HepG2 (cell line): Measurements from ENCODE around the gene RHOT2. TPM values are rescaled to one million over a fixed set of nuclear protein-coding genes. Genes with fewer than 3 reads are reported as not detected.

ENCODE experiments used
- ATF4 ChIP-seq, 2 experiments: fragments of 450-650 bp in 1 of 2; sonication (generic) in 1 of 2; formaldehyde crosslinking; IDR thresholded peaks; 2 replicates each; pipeline versions ENCODE4 v1.5.0 to v1.8.0; 2020 to 2022; ENCODE audit warnings: mild to moderate bottlenecking in 1 of 2, missing genetic modification reagents in 1 of 2
- CEBPB ChIP-seq: IDR thresholded peaks from 2 replicates; pipeline ENCODE4 v1.6.1; 2011; ENCODE audit warnings: low read depth, low read length, improper control_type of control experiment, borderline replicate concordance
- DRAP1 ChIP-seq: IDR thresholded peaks from 2 replicates; pipeline ENCODE4 v1.6.1; 2016; ENCODE audit warnings: missing genetic modification reagents, missing compliant biosample characterization
- FOXC1 ChIP-seq: sonication (generic); formaldehyde crosslinking; IDR thresholded peaks from 2 replicates; pipeline ENCODE4 v1.8.0; 2022; ENCODE audit warnings: mild to moderate bottlenecking, missing genetic modification reagents, borderline replicate concordance
- GTF2F1 ChIP-seq: fragments of 150-350 bp; IDR thresholded peaks from 2 replicates; pipeline ENCODE4 v1.6.1; 2014; ENCODE audit warnings: low read length
- HOXA5 ChIP-seq: sonication (generic); formaldehyde crosslinking; IDR thresholded peaks from 2 replicates; pipeline ENCODE4 v1.4.0; 2020; ENCODE audit warnings: missing genetic modification reagents
- KAT7 ChIP-seq: IDR thresholded peaks from 2 replicates; pipeline ENCODE4 v1.6.1; 2018; ENCODE audit warnings: borderline replicate concordance, missing compliant biosample characterization
- MAFG ChIP-seq: sonication (generic); formaldehyde crosslinking; IDR thresholded peaks from 2 replicates; pipeline ENCODE4 v1.5.1; 2020; ENCODE audit warnings: mild to moderate bottlenecking, missing genetic modification reagents
- MIER3 ChIP-seq: IDR thresholded peaks from 2 replicates; pipeline ENCODE4 v1.6.1; 2016; ENCODE audit warnings: missing compliant biosample characterization, borderline replicate concordance
- NR3C1 ChIP-seq: sonication (generic); formaldehyde crosslinking; IDR thresholded peaks from 2 replicates; pipeline ENCODE4 v1.4.0; 2020; ENCODE audit warnings: missing genetic modification reagents
- ONECUT2 ChIP-seq: sonication (generic); formaldehyde crosslinking; IDR thresholded peaks from 2 replicates; pipeline ENCODE4 v1.4.0; 2020; ENCODE audit warnings: missing genetic modification reagents
- POLR2A ChIP-seq, 2 experiments: IDR thresholded peaks; 2 replicates each; pipeline ENCODE4 v1.6.1; 2011; ENCODE audit warnings: low read depth in 2 of 2, low read length in 2 of 2, mild to moderate bottlenecking in 1 of 2, moderate library complexity in 1 of 2; ENCODE audit not compliant: insufficient read depth in 1 of 2
- SALL1 ChIP-seq: sonication (generic); formaldehyde crosslinking; IDR thresholded peaks from 2 replicates; pipeline ENCODE4 v1.8.0; 2022; ENCODE audit warnings: mild to moderate bottlenecking, missing genetic modification reagents
- SKI ChIP-seq: fragments of 450-650 bp; IDR thresholded peaks from one replicate; pipeline ENCODE4 v1.6.1; 2018; ENCODE audit warnings: mild to moderate bottlenecking; ENCODE audit not compliant: partially characterized antibody
- TMF1 ChIP-seq: sonication (generic); formaldehyde crosslinking; IDR thresholded peaks from 2 replicates; pipeline ENCODE4 v1.8.1; 2022; ENCODE audit warnings: low read depth, missing genetic modification reagents
- U2AF1 ChIP-seq: fragments of 200-400 bp; formaldehyde crosslinking; optimal IDR thresholded peaks from 2 replicates; pipeline ENCODE3; 2017; ENCODE audit warnings: mild to moderate bottlenecking, low read depth, low read length
- ZBTB14 ChIP-seq: sonication (generic); formaldehyde crosslinking; IDR thresholded peaks from 2 replicates; pipeline ENCODE4 v1.4.0; 2020; ENCODE audit warnings: missing genetic modification reagents
- ZFP36 ChIP-seq: fragments of 150-350 bp; IDR thresholded peaks from 2 replicates; pipeline ENCODE4 v1.6.1; 2018; ENCODE audit warnings: borderline replicate concordance, low read length, low read depth; ENCODE audit not compliant: partially characterized antibody
- ZNF121 ChIP-seq: sonication (generic); formaldehyde crosslinking; IDR thresholded peaks from 2 replicates; pipeline ENCODE4 v1.5.0; 2020; ENCODE audit warnings: mild to moderate bottlenecking, missing genetic modification reagents
- ZNF138 ChIP-seq: sonication (generic); formaldehyde crosslinking; IDR thresholded peaks from 2 replicates; pipeline ENCODE4 v1.5.0; 2020; ENCODE audit warnings: mild to moderate bottlenecking, low read depth, missing genetic modification reagents
- ZNF224 ChIP-seq: sonication (generic); formaldehyde crosslinking; IDR thresholded peaks from 2 replicates; pipeline ENCODE4 v1.5.0; 2020; ENCODE audit warnings: mild to moderate bottlenecking, missing genetic modification reagents
- ZNF589 ChIP-seq: sonication (generic); formaldehyde crosslinking; conservative IDR thresholded peaks from 2 replicates; pipeline ENCODE4 v1.8.0; 2022; ENCODE audit warnings: mild to moderate bottlenecking, moderate library complexity, missing genetic modification reagents
- ZNF607 ChIP-seq: sonication (generic); formaldehyde crosslinking; IDR thresholded peaks from 2 replicates; pipeline ENCODE4 v1.5.1; 2020; ENCODE audit warnings: missing genetic modification reagents, mild to moderate bottlenecking, borderline replicate concordance
- polyA plus RNA-seq, 8 experiments: library from polyadenylated mRNA; depleted of rRNA in 3 of 8; stranded (reverse) in 7 of 8; unstranded in 1 of 8; fragments of >200 nt; fragmentation: Illumina TruSeq in 4 of 8; extraction: Trizol in 4 of 8; gene quantifications; 2 replicates each; pipeline versions ENCODE4 v1.2.1 to v1.2.3, GENCODE V29; 2011 to 2016; ENCODE audit warnings: low read depth in 4 of 8, missing spikeins in 1 of 8, mixed read lengths in 1 of 8; ENCODE audit not compliant: insufficient read depth in 1 of 8
- total RNA-seq, 5 experiments: library from RNA; depleted of rRNA; stranded (reverse); fragments of >200 nt; fragmentation: Illumina TruSeq; extraction: Trizol; gene quantifications; 2 replicates each; pipeline ENCODE4 v1.2.3, GENCODE V29; 2016; ENCODE audit warnings: low read depth in 1 of 5
- TF ChIP-seq, protein P1 (sequence below): sonication (generic); formaldehyde crosslinking; IDR thresholded peaks from 2 replicates; pipeline ENCODE4 v1.5.1; 2020; ENCODE audit warnings: missing genetic modification reagents, mild to moderate bottlenecking, borderline replicate concordance

Gene RHOT2
- total and polyA plus RNA-seq, 2 of the 13 experiments (the other 11 are each of a cell fraction or from before 2014, with no cell fraction given) = 63.6 to 76.9 TPM

DNA sequence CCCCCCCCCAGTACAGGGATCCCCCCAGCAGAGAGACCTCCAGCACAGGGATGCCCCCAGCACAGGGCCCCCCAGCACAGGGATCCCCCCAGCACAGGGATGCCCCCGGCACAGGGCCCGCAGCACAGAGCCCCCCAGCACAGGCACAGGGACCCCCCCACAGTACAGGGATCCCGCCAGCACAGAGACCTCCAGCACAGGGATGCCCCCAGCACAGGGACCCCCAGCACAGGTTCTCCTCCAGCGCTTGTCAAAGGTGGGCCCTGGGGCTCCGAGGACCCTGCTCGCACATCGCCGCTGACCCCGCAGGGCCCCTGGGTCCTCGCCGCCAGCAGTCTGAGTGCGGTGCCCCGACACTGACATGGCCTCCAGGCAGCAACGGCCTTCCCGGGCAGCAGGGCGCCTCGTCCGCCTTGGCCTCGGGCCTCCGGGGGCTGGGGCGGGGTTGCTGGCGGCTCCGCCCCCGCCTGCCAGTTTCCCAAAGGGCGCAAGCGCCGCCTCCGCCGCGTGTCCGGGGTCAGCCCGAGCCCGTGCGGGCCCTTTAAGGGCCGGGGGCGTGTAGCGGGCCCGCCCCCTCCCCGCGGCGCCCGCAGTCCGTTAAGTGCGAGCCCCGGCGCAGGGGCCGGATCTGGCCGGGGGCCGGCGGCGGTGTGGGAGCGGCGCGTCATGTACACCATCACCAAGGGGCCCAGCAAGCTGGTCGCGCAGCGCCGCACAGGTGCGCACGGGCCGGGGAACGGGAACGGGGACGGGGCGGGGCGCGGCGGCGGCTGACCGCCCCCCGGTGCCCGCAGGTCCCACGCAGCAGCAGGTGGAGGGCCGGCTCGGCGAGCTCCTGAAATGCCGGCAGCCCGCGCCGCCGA, 26.4 kb upstream of the RHOT2 start, which contains the start of gene MCRIP2 (continued):
- TF ChIP-seq CEBPB (no peak), ATF4 (CRISPR knock-in tag; IDR thresholded peaks at IDR 0.05) (peak in 1 of 2 experiments; percentile 58; a peak in 2 of 4 replicates), DRAP1 (CRISPR knock-in tag) (peak; percentile 81), ZNF138 (CRISPR knock-in tag) (no peak), ZNF121 (CRISPR knock-in tag) (no peak), GTF2F1 (no peak), SKI (peak; percentile 8), POLR2A (IDR thresholded peaks at IDR 0.05; ENCODE audit: insufficient read depth in 1 of 2, low read depth in 2 of 2, low read length in 2 of 2) (peak; percentile 52 to 96), MIER3 (CRISPR knock-in tag) (0 out of 2 replicates have a peak, but pooled peaks have one; percentile 47), SALL1 (CRISPR knock-in tag) (peak; percentile 58; the same call in 1 of the 2 replicates), ZNF224 (CRISPR knock-in tag) (no peak), KAT7 (CRISPR knock-in tag) (no peak), MAFG (CRISPR knock-in tag) (no peak), ZNF607 (CRISPR knock-in tag) (0 out of 2 replicates have a peak, but pooled peaks have one; percentile 24), U2AF1 (no peak), ONECUT2 (0 out of 2 replicates have a peak, but pooled peaks have one; percentile 25), HOXA5 (no peak), FOXC1 (CRISPR knock-in tag) (peak; percentile 27; the same call in 1 of the 2 replicates), ZNF589 (CRISPR knock-in tag) (peak; percentile 86), ZFP36 (no peak), NR3C1 (CRISPR knock-in tag) (no peak), TMF1 (peak; percentile 1; the same call in 1 of the 2 replicates), ZBTB14 (CRISPR knock-in tag) (no peak)
- TF ChIP-seq, protein P1, sequence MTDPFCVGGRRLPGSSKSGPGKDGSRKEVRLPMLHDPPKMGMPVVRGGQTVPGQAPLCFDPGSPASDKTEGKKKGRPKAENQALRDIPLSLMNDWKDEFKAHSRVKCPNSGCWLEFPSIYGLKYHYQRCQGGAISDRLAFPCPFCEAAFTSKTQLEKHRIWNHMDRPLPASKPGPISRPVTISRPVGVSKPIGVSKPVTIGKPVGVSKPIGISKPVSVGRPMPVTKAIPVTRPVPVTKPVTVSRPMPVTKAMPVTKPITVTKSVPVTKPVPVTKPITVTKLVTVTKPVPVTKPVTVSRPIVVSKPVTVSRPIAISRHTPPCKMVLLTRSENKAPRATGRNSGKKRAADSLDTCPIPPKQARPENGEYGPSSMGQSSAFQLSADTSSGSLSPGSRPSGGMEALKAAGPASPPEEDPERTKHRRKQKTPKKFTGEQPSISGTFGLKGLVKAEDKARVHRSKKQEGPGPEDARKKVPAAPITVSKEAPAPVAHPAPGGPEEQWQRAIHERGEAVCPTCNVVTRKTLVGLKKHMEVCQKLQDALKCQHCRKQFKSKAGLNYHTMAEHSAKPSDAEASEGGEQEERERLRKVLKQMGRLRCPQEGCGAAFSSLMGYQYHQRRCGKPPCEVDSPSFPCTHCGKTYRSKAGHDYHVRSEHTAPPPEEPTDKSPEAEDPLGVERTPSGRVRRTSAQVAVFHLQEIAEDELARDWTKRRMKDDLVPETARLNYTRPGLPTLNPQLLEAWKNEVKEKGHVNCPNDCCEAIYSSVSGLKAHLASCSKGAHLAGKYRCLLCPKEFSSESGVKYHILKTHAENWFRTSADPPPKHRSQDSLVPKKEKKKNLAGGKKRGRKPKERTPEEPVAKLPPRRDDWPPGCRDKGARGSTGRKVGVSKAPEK (CRISPR knock-in tag) = no peak
